HG03457 (cell line): ENCODE data around the gene RASSF8.
A peak's percentile ranks its signal among the peaks of the same experiment; 100 is the strongest.

ENCODE experiments used
- ATAC-seq: cut with Tn5 transposase; IDR thresholded peaks from one replicate; pipeline ENCODE4 v1.9.1; 2021; ENCODE audit warnings: moderate number of reproducible peaks; ENCODE audit not compliant: unreplicated experiment

Gene RASSF8, protein sequence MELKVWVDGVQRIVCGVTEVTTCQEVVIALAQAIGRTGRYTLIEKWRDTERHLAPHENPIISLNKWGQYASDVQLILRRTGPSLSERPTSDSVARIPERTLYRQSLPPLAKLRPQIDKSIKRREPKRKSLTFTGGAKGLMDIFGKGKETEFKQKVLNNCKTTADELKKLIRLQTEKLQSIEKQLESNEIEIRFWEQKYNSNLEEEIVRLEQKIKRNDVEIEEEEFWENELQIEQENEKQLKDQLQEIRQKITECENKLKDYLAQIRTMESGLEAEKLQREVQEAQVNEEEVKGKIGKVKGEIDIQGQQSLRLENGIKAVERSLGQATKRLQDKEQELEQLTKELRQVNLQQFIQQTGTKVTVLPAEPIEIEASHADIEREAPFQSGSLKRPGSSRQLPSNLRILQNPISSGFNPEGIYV

GRCh38 chr12:25958428-25959070 is at the start of gene RASSF8:
RASSF8 (plus strand) TSS chr12:25958682; CDS start chr12:26055344, 96,662 bp downstream.
- ATAC-seq = peak; percentile 58

GRCh38 chr12:25914551-25914950 is 43.9 kb upstream of the RASSF8 start:
- ATAC-seq = no peak

DNA sequence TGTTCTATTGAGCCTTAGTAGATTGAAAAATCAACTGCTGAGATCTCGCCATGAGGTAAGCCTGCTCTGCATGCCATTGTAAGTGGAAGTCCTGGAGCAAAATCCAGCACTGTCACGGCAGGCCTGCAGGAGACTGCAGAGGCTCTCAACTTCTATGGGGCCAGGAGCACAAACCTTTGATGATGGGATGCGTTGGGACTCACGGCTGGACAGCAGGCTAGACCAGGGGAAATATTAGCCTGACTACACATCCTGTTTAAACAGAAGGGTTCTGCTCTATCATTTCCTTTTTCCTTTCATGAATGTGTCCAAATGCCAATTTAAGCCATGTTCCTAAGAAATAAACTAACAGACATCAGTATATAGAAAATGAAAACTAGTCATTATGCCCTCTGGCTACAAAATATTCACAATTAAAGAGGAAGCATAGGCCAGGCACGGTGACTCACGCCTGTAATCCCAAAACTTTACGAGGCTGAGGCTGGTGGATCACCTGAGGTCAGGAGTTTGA is 33.9 kb upstream of the RASSF8 start:
- ATAC-seq = no peak

DNA sequence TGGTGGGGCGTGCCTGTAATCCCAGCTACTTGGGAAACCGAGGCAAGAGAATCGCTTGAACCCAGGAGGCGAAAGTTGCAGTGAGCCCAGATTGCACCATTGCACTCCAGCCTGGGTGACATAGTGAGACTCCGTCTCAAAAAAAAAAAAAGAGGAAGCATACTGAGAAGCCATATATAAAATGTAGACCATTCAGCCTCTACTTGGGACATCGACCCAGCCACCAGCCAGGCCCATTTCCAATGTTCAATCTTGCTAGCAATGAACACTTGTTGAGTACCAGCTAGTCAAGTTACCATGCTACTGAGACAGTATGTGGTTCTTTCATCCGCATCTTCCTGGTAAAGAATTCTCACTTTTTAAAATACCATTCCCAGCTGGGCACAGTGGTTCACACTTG is 33.4 kb upstream of the RASSF8 start:
- no peak for ATAC-seq

GRCh38 chr12:25926536-25926935 is 31.9 kb upstream of the RASSF8 start:
- ATAC-seq = no peak

DNA sequence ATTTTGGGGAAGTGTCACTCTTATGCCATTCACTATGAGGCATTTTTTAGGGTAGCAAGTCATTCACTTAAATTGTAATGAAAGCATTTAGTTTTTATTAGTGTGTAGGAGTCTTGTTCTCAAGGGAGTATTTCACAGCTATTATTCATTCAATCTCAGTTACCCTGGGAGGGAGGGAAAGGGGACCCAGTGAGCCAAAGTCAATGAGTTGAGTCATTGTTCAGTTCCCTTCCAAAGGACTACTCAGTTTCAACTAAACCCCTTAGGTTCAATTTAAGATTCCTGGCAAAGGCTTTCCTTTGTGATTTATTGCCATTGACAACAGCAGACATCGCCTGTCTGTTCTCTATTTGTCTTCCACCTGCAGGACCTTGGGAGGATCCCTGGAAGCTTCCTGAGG is 29.3 kb upstream of the RASSF8 start:
- no peak for ATAC-seq

DNA sequence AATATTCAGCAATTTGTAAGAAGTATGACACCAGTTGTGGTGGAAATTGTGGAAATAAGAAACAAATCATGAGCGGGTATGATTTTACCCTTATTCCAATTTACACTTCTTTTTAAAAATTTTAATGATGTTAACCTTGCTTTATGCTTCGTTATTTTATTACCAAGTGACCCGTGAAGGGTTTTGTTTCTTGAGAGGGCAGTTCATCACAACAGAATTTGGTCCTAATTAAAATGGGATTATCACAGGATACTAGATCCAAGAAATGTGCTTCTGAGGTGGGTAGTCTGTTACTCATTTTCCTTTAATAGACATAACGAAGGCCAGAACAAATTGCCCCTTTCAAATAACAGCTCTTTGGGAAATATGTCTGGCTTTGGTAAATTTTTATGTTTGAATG is 25.5 kb upstream of the RASSF8 start:
- ATAC-seq = no peak

- ATAC-seq = no peak
Observed at GRCh38 chr12:25934456-25934855, 24.0 kb upstream of the RASSF8 start.

DNA sequence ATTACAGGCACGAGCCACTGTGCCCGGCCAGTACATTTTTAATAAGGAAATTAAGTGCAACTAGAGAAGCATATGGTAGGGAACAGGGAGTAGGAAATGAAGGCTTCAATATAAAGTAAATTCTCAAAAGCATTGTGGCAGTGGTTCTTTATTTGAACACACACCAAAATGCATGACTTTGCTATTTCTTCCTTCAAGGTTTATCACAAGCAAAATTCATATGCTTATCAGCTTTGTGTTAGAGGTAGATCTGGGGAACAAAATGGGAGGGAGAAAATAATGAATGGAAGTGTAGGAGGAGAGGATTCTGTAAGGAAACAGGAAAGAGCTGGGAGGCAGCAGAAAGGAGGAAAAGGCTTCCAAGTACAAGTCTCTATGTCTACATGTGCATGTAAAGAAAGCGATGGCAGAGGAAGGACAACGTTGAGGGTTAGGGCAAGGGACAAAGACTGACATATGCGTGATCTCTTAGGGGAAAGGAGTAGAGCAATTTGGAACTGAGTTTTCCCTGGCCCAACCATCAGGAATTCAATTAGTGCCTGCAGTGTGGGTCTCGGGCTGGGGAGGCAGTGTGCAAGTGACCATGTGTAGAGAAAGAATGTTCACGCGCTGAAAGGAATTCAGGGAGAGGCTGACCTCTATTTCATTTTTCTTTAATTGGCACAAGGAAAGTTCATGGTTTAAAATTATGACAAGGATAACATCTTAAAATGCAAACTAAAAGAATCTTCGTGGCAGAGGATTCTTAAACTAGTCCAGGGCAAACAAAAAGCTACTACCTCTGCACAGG is 22.9 kb upstream of the RASSF8 start:
- no peak for ATAC-seq

- ATAC-seq = no peak
Observed at GRCh38 chr12:25937096-25937495, 21.4 kb upstream of the RASSF8 start.

DNA sequence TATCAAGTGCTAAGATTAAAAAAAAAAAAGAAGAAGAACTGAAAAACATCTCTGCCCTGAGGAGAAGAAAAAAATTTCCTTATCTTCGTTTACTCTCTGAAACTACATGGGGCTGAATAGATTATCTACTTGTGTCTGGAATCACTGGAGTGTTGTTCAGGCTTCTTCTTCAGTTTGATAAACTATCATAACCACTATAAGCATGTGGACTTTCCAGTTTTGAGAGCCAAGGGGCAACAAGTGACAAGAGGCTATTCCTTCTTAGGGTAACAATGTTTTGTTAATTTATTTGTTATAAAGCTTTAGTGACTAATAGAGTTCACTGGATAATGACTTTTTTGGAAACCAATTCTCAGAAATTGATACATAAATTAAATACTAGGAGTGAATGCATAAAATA is 19.9 kb upstream of the RASSF8 start:
- no peak for ATAC-seq

DNA sequence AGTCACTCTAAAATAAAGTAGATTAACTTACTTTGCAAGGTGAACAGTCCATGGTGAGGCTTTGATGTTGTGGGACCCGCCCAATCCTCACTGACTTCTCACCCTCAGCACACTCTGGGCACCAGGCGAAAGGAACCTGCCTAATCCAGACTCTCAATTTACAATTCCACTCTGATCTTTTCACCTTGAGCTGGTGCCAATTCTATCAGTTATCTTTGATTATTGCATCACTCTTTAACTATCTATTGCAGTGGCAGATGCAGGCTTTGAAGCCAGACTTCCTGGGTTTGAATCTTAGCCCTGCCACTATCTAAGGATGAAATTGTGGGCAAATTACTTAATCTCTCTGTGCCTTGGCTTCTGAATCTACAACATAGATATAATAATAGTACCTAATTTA is 18.9 kb upstream of the RASSF8 start:
- no peak for ATAC-seq

DNA sequence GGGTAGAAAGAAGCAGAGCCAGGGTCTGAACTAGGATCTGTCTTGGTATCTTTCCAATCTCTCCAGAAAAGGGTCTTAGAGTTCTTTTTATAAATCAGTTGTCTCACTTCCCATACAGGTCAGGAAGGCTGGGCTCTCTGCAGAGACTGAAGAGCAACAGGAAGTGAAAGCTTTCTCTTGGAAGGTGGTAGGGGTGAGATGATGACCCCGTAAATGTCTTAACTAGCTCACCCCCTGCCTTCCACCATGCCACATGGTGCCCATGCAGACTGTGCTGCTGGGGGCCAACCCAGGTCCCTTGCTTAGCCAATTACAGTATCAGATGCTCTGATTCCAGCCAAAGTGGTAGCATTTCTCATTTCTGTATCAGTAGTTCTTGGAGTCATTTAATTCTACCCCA is 17.6 kb upstream of the RASSF8 start:
- ATAC-seq = no peak

GRCh38 chr12:25942709-25943108 is 15.8 kb upstream of the RASSF8 start:
- no peak for ATAC-seq

DNA sequence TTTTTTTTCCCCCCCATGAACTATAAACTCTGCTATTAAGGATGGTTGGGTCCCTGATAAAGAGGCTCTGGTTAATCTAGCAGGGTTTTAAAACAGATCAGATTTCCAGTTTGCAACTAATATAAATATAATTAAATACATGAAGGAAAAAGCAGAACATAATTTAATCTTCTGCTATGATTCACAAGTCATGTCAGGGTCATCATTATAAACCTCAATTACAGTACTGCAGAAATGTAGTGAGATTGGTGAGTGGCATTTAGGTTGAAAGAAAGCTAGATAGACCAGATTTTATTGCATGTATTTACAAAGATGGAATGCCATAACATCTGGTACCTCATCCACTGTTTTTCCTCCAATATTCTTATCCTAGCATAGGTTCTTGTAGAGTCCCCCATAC is 14.5 kb upstream of the RASSF8 start:
- no peak for ATAC-seq

GRCh38 chr12:25949343-25949742 is 9.1 kb upstream of the RASSF8 start:
- ATAC-seq = no peak

DNA sequence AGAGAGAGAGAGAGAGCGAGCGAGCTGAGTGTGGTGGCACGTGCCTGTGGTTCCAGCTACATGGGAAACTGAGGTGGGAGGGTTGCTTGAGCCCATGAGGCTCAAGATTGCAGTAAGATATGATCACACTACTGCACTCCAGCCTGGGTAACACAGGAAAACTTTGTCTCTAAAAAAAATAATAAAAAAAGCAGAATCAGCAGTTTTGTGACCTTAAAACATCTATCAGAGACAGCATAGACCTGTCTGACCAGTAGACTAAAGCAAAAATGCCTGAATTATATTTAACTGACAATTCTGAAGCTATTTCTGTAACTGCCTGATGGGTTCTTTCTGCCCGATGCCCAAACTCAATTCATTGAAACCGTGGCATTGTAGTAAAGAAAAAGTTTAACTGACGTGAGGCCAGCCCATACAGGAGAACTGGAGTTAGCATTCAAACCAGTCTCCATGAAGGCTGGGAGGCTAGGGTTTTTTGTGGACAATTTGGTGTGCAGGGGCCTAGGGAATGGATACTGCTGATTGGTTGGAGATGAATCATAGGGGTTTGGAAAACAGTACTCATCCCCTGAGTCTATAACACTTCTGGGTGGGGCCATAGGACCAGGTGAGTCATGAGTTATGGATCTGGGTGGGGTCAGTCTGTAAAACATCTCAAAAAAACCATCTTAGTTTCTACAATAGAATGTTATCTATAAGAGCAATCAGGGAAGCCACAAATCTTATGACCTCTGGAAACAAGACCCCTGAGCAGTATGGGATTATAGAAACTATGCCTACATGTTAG is 8.0 kb upstream of the RASSF8 start:
- no peak for ATAC-seq

GRCh38 chr12:25957793-25958427 is 572 bp upstream of the RASSF8 start:
- ATAC-seq = peak; percentile 18

DNA sequence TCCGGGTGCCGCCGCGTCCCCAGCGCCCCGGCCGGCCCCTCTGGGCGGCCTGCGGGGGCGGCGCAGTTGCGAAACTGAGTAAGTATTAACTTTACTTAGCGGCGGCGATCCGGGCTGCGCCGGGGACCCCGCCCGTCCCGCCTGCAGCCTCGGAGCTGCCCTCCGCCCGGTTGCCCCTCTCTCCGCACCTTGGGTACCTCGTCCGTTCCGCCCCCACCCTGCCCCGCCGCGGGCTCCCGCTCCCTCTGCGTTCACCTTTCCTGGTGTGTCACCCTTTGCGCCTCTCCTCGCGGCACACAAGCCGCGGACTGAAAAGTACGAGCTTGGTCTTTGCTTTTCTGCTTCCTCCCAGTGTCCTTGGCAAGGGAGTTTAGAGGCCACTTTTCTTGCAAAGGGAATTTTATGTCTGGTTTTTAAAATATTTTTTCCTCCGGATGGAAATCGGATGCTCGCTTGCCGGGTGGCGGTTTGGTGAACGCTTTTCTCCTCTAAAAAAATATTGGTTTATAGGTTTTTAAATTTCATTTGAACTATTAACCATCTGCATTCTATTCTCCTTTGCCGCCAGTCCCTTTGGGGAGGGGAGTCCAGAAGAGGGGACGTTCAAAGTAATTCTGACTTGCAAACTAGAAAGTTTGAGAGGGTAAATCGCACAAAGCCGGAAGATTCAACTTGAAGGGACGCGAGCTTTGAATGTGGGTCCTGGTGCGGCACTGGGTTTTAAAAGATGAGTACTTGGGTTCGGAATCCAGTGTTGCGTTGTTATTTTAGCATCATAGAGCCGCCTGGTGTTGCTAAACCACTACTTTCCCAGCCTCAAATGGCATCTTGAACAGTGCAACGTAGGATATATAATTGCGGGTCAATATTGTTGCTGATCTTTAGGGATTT is 834 bp downstream of the RASSF8 start:
- peak; percentile 32 for ATAC-seq
